GM06990 (cell line): Measurements from ENCODE around the gene NEK10.
A peak's percentile ranks its signal among the peaks of the same experiment; 100 is the strongest.

Experiments used
- DNase-seq: peaks from one replicate; pipeline ENCODE4 v3.0.0-alpha.2; 2011; ENCODE audit not compliant: insufficient read length; ENCODE audit errors: extremely low read depth
- H3K27me3 ChIP-seq: replicated peaks from 2 replicates; pipeline ENCODE4 v1.6.0; 2011; ENCODE audit warnings: low read length; ENCODE audit not compliant: control insufficient read depth, insufficient read depth
- H3K36me3 ChIP-seq: 2 replicates; pipeline ENCODE4 v1.5.1; 2011; ENCODE audit warnings: low read length; ENCODE audit not compliant: control insufficient read depth, insufficient read depth
- H3K4me3 ChIP-seq: replicated peaks from 2 replicates; pipeline ENCODE4 v1.5.1; 2011; ENCODE audit warnings: low read depth, mild to moderate bottlenecking, control low read depth, low read length
- TF ChIP-seq, protein P1 (sequence below): IDR thresholded peaks from 2 replicates; pipeline ENCODE4 v1.5.1; 2011; ENCODE audit warnings: low read length, control low read depth, mild to moderate bottlenecking, inconsistent platforms; ENCODE audit not compliant: insufficient read depth, poor library complexity, severe bottlenecking

NEK10 gene

GRCh38 chr3:27239951-27240350 is 129.2 kb downstream of the NEK10 start:
- no peaks in the 10 kb centered on the region for H3K27me3 ChIP-seq
- H3K4me3 ChIP-seq, result no peak overlapping the region
- TF ChIP-seq, protein P1, sequence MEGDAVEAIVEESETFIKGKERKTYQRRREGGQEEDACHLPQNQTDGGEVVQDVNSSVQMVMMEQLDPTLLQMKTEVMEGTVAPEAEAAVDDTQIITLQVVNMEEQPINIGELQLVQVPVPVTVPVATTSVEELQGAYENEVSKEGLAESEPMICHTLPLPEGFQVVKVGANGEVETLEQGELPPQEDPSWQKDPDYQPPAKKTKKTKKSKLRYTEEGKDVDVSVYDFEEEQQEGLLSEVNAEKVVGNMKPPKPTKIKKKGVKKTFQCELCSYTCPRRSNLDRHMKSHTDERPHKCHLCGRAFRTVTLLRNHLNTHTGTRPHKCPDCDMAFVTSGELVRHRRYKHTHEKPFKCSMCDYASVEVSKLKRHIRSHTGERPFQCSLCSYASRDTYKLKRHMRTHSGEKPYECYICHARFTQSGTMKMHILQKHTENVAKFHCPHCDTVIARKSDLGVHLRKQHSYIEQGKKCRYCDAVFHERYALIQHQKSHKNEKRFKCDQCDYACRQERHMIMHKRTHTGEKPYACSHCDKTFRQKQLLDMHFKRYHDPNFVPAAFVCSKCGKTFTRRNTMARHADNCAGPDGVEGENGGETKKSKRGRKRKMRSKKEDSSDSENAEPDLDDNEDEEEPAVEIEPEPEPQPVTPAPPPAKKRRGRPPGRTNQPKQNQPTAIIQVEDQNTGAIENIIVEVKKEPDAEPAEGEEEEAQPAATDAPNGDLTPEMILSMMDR, result no peak
- no peak for DNase-seq
- no peaks in the 10 kb centered on the region for H3K36me3 ChIP-seq

DNA sequence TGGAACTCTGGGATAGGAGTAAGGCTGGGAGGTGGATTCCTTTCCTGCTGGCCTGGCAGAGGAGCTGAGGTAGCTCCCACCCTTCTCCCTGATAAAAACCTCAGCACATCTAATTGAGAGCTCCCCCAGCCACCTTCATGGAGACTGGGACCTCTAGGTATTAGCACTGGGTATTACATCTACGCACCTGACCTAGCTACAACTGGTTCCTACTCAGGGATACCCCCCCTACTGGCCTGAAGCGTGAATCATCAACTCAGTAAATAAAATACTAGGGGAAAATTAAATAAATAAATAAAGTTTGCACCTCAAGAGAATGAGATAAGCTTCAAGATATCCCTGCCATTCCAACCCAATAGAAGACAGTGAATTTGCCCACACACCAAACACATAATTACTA is 140.4 kb downstream of the NEK10 start:
- no peak overlapping the region for H3K4me3 ChIP-seq
- TF ChIP-seq, protein P1, result peak; percentile 33
- no peaks in the 10 kb centered on the region for H3K27me3 ChIP-seq
- no peaks in the 10 kb centered on the region for H3K36me3 ChIP-seq
- DNase-seq, result no peak

DNA sequence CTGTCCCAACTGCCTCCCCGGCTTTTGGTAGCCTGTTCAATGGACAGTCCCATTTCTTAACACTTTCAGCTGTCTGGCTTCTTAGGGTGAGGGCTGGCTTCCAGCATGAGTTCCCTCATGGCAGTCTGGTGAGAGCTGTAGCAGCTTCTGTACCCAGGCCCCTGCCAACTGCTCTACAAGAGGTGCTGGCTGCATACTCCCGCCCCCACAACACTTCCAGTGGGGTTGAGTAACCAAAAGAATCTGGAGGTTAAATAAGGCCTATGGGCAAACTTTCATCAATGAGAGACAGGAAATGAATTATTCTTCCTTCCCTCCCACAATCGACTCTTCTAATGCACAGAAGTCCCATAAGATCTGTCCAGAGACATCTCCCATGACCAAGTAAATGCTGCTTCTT is 145.0 kb downstream of the NEK10 start:
- no peak overlapping the region for H3K4me3 ChIP-seq
- DNase-seq, result no peak
- H3K27me3 ChIP-seq, result no peaks in the 10 kb centered on the region
- H3K36me3 ChIP-seq, result no peaks in the 10 kb centered on the region
- TF ChIP-seq, protein P1, result no peak

DNA sequence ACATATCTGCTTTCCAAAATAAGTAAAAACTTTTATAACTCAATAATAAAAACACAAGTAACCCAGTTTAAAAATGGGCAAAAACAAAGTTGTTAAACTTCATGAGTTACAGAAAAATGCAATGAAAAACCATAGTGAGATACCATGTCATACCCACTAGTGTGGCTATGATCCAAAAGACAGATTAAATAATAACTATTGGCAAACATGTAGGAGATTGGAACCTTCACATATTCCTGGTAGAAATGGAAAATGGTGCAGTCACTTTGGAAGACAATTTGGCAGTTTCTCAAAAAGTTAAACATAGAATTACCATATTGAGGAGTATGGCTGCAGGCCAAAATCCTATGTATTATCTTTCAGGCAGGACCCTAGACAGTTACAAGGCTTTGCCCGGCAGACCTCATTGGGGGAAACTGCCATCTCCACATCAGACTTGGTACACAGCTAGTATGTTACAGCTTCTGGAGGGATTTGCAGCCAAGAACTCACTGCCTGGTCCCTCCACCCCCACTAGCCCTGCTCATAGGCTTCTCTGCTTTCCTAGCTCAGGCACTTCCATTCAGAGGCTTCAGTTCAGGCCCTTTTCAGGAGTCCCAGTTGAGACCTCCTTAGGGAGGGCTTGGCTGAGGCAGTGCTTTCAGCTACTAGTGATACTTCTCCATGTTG is 147.8 kb downstream of the NEK10 start:
- H3K4me3 ChIP-seq, result no peak overlapping the region
- H3K36me3 ChIP-seq, result no peaks in the 10 kb centered on the region
- H3K27me3 ChIP-seq, result no peaks in the 10 kb centered on the region
- no peak for DNase-seq
- TF ChIP-seq, protein P1, result no peak

DNA sequence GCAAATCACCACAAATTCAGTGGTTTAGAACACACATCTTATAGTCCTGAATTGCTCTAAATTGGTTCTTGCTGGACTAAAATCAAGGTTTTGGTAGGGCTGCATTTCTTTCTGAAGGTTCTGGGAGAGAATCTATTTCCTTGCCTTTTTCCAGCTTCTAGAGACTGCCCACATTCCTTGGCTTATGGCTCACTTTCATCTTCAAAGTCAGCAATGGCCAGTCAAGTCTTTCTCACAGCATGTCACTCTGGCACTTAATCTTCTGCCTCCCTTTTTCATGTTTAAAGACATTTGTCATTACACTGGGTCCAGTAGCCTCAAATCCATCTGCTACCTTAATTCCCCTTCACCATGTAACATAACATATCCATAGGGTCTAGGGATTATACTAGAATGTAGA is 149.0 kb downstream of the NEK10 start:
- TF ChIP-seq, protein P1, result no peak
- DNase-seq, result no peak
- H3K36me3 ChIP-seq, result no peaks in the 10 kb centered on the region
- no peak overlapping the region for H3K4me3 ChIP-seq
- H3K27me3 ChIP-seq, result no peaks in the 10 kb centered on the region
